ENCODE measurements around the gene PPP2R5B.

The PPP2R5B gene

GRCh38 chr11:64923944-64924909 lies at the start of gene PPP2R5B:
PPP2R5B (plus strand) TSS chr11:64924689; CDS start chr11:64925735, 1,046 bp downstream.
- DNase-seq (ENCODE audit: low spot score): peak; percentile 97

DNA sequence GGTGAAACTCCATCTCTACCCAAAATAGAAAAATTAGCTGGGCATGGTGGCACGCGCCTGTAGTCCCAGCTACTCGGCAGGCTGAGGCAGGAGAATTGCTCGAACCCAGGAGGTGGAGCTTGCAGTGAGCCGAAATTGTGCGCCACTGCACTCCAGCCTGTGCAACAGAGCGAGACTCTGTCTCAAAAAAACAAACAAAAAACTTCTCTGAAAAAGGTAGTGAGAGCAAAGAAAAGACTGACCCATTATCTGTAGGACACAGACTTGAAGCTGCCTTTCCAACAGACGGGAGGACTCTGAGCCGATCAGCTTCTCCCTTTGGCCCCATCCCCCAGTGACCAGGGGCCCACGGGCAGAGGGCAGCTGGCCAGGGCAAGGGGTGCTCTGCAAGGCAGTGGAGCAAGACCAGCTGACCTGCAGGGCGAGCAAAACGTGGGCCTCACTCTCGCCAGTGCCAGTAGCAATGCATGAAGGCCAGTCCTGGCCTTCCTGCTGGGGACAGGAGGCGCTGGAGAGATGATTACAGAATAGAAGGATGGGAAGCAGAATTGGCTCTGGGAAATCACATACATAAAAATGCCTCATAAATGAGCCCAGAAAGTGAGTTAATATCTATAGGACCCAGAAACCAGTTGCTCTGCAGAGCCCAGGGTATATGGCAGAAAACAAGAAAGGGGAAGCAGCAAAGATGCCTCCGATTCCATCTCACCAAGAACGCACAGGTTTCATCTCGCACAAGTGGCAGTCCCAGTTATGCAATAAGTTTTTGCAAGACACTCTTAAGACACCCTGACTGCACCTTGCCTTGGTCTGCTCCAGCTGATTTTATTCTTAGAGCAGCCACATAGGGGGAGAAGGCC lies 48.9 kb upstream of the PPP2R5B start:
- DNase-seq (ENCODE audit: low spot score): no peak

GRCh38 chr11:64876229-64876750 lies 48.2 kb upstream of the PPP2R5B start:
- no peak for DNase-seq (ENCODE audit: low spot score)

DNA sequence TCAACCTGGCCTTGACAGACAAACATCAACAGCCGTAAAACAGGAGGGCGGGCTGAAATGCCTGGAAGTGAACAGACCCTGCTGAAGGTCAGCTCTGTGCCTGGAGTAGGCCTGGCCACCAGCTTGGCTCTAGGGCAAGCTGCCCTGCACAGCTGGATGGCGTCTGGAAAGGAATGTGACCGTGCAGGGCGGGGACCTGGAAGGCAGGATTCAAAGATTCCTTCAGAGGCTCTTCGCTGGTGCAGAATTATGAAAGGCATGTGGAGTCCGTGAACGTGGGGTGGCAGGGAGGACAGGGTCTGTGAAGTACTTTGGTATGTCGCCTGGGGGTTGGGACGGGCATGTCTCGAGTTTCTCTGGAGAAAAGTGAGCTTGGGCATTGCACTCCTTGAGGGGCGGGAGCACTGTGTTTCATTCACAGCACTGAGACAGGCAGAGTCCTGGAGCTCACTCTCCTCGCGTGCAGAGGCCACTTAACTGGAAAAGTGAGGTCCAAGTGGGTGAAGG lies 47.6 kb upstream of the PPP2R5B start:
- DNase-seq (ENCODE audit: low spot score): peak; percentile 72

GRCh38 chr11:64877390-64878222 lies 46.9 kb upstream of the PPP2R5B start:
- DNase-seq (ENCODE audit: low spot score): no peak

- DNase-seq (ENCODE audit: low spot score): no peak
Measured at GRCh38 chr11:64878223-64878493, 46.3 kb upstream of the PPP2R5B start.

- peak; percentile 100 for DNase-seq (ENCODE audit: low spot score)
Measured at GRCh38 chr11:64878494-64879243, 45.8 kb upstream of the PPP2R5B start, which contains the start of gene EHD1. EHD1 (minus strand) TSS chr11:64878621; CDS start chr11:64878464, 157 bp downstream.

DNA sequence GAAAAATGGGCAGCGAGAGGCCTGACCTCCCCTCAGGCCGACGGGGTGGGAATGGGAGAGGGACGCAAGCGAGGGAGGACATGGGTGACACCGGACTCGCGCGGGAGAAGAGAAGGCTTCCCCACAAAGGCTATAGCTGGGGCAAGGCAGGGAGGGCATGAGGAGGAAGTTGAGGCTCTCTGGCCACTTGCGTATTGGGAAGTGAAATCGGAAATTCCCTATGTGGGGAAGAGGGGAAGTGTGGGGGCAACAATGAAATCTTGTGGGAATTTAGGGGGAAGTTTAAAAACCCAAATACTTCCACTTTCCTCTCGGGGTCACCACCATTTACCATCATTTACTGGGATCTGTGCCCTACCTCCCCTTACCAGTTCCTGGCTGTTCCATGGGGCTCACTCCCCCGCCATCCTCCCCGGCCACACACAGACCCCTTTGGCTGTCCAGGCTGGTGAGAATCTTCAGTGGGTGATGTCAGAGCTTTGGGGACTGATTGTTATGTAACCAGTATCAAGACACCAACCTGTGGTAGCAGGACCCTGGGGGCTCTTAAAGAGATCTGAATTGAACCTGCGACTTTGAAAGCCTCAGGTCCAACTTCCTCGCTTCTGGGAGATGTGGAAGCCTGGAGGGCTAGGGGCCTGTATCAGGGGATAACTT lies 45.1 kb upstream of the PPP2R5B start:
- no peak for DNase-seq (ENCODE audit: low spot score)

GRCh38 chr11:64880240-64881001 lies 44.1 kb upstream of the PPP2R5B start:
- no peak for DNase-seq (ENCODE audit: low spot score)

DNA sequence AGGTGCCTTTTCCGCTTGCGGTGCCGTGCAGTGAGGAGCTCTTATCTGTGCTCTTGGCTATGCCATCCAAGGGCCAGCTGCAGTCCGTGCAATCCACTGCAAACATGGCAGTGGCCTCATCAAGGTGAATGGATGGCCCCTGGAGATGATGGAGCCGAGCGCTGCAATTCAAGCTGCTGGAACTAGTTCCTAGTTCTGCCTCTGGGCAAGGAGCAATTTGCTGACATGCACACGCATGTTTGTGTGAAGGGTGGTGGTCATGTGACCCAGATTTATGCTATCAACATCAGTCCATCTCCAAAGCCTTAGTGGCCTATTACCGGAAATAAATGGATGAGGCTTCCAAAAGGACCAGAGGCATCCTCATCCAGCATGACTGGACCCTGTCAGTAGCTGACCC lies 43.0 kb upstream of the PPP2R5B start:
- no peak for DNase-seq (ENCODE audit: low spot score)

- no peak for DNase-seq (ENCODE audit: low spot score)
Measured at GRCh38 chr11:64882243-64882642, 42.2 kb upstream of the PPP2R5B start.

DNA sequence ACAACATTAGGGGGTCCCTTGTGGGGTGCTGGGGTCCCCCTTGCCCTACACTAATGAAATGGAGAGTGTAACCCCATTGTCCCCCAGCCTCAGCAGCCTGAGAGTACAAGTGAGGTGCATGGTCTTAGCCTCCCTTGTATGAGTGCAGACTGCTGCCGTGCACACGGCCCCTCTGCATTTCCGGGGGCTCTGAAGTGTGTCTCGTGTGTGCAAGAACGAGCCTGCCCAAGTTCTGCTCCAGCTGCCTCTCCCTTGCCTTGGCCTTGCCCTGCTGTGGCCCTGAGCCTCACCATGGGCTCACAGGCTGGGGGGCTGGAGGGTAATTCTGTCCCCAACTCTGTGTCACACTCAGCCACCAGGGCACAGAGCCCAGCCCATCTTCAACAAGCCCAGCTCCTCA lies 40.9 kb upstream of the PPP2R5B start:
- DNase-seq (ENCODE audit: low spot score): no peak

DNA sequence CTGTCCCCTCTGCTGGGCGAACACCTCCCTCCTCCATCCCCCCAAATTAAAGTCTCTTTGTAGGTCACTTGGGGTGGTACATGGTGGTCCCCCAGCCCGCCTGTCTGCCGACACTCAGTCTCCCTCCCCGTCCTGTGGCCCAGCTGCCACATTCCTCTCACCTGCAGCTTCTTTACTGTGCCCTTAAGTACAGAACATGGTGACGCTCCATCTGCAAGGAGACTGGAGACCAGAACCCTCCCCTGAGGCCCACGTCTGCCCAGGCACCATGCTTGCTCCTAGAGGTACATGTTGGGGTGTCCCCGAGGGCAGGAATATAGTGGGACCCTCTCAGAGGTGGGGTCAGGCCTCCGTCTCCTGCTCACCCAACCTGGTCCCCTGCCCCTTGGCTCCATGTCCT lies 40.5 kb upstream of the PPP2R5B start:
- no peak for DNase-seq (ENCODE audit: low spot score)

DNA sequence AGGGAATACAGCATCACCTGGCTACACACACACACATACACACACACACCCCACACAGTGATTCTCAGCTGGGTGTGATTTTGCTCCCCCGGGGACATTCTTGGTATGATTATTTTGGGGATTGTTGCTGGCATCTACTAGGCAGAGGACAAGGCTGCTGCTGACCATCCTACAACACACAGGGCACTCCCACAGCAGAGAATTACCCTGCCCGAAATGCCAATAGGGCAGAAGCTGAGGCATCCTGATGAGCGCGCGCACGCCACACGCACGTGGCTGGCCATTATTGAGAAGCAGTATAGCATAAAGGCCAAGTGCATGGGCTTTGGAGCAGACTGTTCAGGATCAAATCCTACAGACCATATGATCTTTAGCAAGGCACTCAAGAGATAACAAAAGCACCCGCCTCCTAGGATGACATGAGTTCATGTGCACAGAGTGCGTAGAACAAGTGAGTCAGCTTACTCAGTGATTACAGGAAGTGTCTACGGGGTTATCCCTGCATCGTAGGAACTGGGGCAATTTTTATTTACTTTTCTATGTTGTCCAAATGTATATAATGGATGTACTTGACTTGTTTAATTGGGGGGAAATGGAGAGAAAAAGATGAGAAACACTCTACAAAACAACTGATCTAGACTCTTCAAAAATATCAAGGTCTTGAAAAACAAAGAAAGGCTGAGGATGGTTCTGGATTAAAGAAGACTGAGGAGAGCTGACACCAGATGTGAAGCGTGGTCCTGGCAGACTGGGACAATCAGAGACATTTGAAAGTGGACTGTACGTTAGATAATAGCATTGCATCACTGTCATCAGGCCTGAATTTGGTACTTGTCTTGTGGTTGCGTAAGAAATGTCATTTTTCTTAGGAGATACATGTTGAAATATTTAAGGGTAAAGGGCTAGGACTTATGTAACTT lies 38.9 kb upstream of the PPP2R5B start:
- DNase-seq (ENCODE audit: low spot score): no peak

DNA sequence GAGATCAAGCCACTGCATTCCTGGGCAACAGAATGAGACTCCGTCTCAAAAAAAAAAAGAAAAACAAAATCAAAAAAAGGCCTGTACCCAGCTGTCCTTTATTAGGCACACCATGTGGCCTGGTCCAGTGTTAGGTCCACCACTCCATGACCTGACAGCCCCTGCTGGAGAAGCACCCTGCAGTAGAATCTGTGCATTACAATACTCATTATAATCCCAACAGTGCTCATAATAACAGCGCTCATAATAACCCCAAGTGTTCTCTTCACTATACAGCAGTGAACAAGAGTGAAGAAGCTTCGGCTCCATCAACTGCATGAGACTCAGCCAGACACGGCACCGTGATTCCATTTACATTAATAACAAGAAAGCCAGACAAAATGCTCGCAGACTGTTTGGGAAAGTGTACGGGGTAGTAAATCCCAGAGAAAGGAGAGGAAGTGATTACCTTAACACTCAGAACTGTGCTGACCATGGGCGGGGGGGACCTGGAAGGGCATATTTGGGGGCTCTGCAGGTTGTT lies 37.2 kb upstream of the PPP2R5B start:
- no peak for DNase-seq (ENCODE audit: low spot score)

DNA sequence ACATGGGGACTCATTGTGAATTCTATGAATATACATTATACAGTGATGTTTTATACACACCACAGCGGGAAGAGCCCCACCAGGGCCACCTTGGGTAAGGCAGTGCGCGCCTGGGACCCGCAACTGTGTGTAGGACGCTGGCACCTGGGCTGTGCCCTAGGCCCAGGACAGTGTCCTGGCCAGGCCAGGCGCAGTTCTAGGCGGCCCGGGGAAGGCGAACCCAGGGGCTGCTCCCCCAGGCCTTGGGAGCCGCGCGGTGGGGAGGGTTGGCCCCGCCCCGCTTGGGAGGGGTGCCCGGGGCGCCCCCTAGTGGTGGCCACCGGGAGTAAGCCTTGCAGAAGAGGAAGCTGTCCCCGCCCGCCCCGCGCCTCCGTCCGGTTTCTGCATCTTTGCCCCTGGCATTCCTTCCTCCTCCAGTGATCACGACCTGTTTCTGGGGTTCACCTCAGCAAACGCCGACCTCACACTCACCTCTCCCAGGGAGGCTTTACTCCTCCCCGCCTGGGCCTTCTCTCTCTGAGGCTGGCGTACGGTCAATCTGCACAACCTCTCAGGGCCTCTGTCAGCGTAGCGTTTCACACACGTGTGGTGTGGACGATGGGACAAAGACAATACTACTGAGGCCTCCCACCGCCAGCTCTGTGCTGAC lies 36.6 kb upstream of the PPP2R5B start:
- peak; percentile 90 for DNase-seq (ENCODE audit: low spot score)

DNA sequence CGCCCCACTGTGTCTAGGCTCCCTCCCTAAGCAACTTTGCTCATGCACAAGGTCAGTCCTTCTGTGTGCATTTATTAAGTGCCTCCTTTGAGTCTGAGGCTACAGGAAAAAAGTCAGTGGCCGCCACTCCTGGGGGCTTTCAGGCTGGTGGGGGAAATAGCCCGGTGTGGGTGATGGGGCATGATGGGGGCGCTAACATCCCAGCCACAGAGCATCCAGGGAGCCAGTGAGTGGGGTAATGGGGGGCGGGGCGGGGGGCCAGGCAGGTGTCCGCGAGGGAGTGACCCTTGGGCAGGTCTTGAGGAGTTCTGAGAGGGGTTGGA lies 36.1 kb upstream of the PPP2R5B start:
- DNase-seq (ENCODE audit: low spot score): no peak

Data from AG08396 (cell line).